Mucosa of rectum (tissue), 2 donors: ENCODE results near the gene PGM3.

Experiments used
- H3K27ac ChIP-seq, 2 donors: one replicate each; pipeline ENCODE4 v1.7.0; 2013; ENCODE audit warnings: inconsistent platforms in 2 of 2, low read depth in 2 of 2, low read length in 2 of 2
- H3K27me3 ChIP-seq, 2 donors: one replicate each; pipeline ENCODE4 v1.7.0; 2013; ENCODE audit warnings: low read length in 2 of 2; ENCODE audit not compliant: control insufficient read depth in 2 of 2, insufficient read depth in 2 of 2
- H3K36me3 ChIP-seq, 2 donors: one replicate each; pipeline ENCODE4 v1.7.0; 2013; ENCODE audit warnings: low read length in 2 of 2; ENCODE audit not compliant: control insufficient read depth in 2 of 2, insufficient read depth in 2 of 2
- H3K4me1 ChIP-seq, 2 donors: one replicate each; pipeline ENCODE4 v1.7.0; 2013; ENCODE audit warnings: low read length in 2 of 2, mild to moderate bottlenecking in 1 of 2; ENCODE audit not compliant: control insufficient read depth in 2 of 2, insufficient read depth in 2 of 2
- H3K4me3 ChIP-seq, 2 donors: one replicate each; pipeline ENCODE4 v1.7.0; 2013; ENCODE audit warnings: low read length in 2 of 2
- H3K9ac ChIP-seq, 2 donors: one replicate each; pipeline ENCODE4 v1.7.0; 2013; ENCODE audit warnings: low read length in 2 of 2, low read depth in 1 of 2, mild to moderate bottlenecking in 1 of 2
- H3K9me3 ChIP-seq, 2 donors: one replicate each; pipeline ENCODE4 v1.7.0; 2013; ENCODE audit warnings: low read length in 2 of 2; ENCODE audit not compliant: control insufficient read depth in 2 of 2
- donor health status: healthy.
- donor health status: Normal muscosa, but diverticular disease.

PGM3 gene

GRCh38 chr6:83153883-83154521 lies 39.1 kb downstream of the PGM3 start:
- Histone ChIP-seq H3K27ac (no peak overlapping the region), H3K27me3 (no peaks in the 10 kb centered on the region), H3K9me3 (no peaks in the 10 kb centered on the region), H3K4me3 (no peak overlapping the region), H3K4me1 (no peaks in the 10 kb centered on the region), H3K36me3 (peaks cover 33 to 47% of the 10 kb centered on the region in 2 donors), H3K9ac (no peak overlapping the region)

- no peak overlapping the region for H3K27ac ChIP-seq
- H3K36me3 ChIP-seq = peaks cover 28 to 40% of the 10 kb centered on the region in 2 donors
- H3K9ac ChIP-seq = no peak overlapping the region
- H3K4me1 ChIP-seq = no peaks in the 10 kb centered on the region
- no peaks in the 10 kb centered on the region for H3K9me3 ChIP-seq
- no peak overlapping the region for H3K4me3 ChIP-seq
- no peaks in the 10 kb centered on the region for H3K27me3 ChIP-seq
These were observed 40.2 kb downstream of the PGM3 start for GRCh38 chr6:83152913-83153312.

- Histone ChIP-seq H3K4me1 (no peaks in the 10 kb centered on the region), H3K9me3 (no peaks in the 10 kb centered on the region), H3K9ac (no peak overlapping the region), H3K27me3 (no peaks in the 10 kb centered on the region), H3K4me3 (no peak overlapping the region), H3K36me3 (peaks cover 21 to 31% of the 10 kb centered on the region in 2 donors), H3K27ac (no peak overlapping the region)
These were observed 42.0 kb downstream of the PGM3 start for GRCh38 chr6:83151114-83151513.

- Histone ChIP-seq H3K4me3 (no peak overlapping the region), H3K9ac (no peak overlapping the region), H3K9me3 (no peaks in the 10 kb centered on the region), H3K4me1 (peaks cover 0 to 4% of the 10 kb centered on the region in 2 donors), H3K27ac (no peak overlapping the region), H3K36me3 (peaks cover 40% of the 10 kb centered on the region in 2 donors), H3K27me3 (no peaks in the 10 kb centered on the region)
These were observed 54.3 kb downstream of the PGM3 start for GRCh38 chr6:83138758-83139157.

- Histone ChIP-seq H3K27me3 (no peaks in the 10 kb centered on the region), H3K9me3 (no peaks in the 10 kb centered on the region), H3K36me3 (peaks cover 36 to 39% of the 10 kb centered on the region in 2 donors), H3K4me1 (peaks cover 0 to 4% of the 10 kb centered on the region in 2 donors), H3K4me3 (no peak overlapping the region), H3K27ac (no peak overlapping the region), H3K9ac (no peak overlapping the region)
These were observed 54.8 kb downstream of the PGM3 start for GRCh38 chr6:83138118-83138722.

GRCh38 chr6:83132121-83132520 lies 60.9 kb downstream of the PGM3 start:
- Histone ChIP-seq H3K9ac (no peak overlapping the region), H3K4me3 (no peak overlapping the region), H3K36me3 (peaks cover 46 to 50% of the 10 kb centered on the region in 2 donors), H3K9me3 (no peaks in the 10 kb centered on the region), H3K4me1 (no peaks in the 10 kb centered on the region), H3K27me3 (no peaks in the 10 kb centered on the region), H3K27ac (no peak overlapping the region)

- H3K4me3 ChIP-seq = no peak overlapping the region
- H3K4me1 ChIP-seq = no peaks in the 10 kb centered on the region
- H3K27ac ChIP-seq = no peak overlapping the region
- no peaks in the 10 kb centered on the region for H3K27me3 ChIP-seq
- no peak overlapping the region for H3K9ac ChIP-seq
- peaks cover 62 to 67% of the 10 kb centered on the region in 2 donors for H3K36me3 ChIP-seq
- H3K9me3 ChIP-seq = no peaks in the 10 kb centered on the region
These were observed 65.1 kb downstream of the PGM3 start for GRCh38 chr6:83127976-83128375.

GRCh38 chr6:83127258-83127657 lies 65.8 kb downstream of the PGM3 start:
- H3K36me3 ChIP-seq = peaks cover 64 to 67% of the 10 kb centered on the region in 2 donors
- H3K9me3 ChIP-seq = no peaks in the 10 kb centered on the region
- no peak overlapping the region for H3K4me3 ChIP-seq
- no peaks in the 10 kb centered on the region for H3K4me1 ChIP-seq
- no peak overlapping the region for H3K27ac ChIP-seq
- no peaks in the 10 kb centered on the region for H3K27me3 ChIP-seq
- no peak overlapping the region for H3K9ac ChIP-seq

- H3K27ac ChIP-seq = no peak overlapping the region
- no peaks in the 10 kb centered on the region for H3K4me1 ChIP-seq
- H3K27me3 ChIP-seq = no peaks in the 10 kb centered on the region
- no peak overlapping the region for H3K9ac ChIP-seq
- H3K4me3 ChIP-seq = no peak overlapping the region
- peaks cover 65 to 67% of the 10 kb centered on the region in 2 donors for H3K36me3 ChIP-seq
- H3K9me3 ChIP-seq = no peaks in the 10 kb centered on the region
These were observed 66.3 kb downstream of the PGM3 start for GRCh38 chr6:83126807-83127206.

- Histone ChIP-seq H3K9ac (no peak overlapping the region), H3K4me3 (no peak overlapping the region), H3K36me3 (peaks cover 67% of the 10 kb centered on the region in 2 donors), H3K9me3 (no peaks in the 10 kb centered on the region), H3K27ac (no peak overlapping the region), H3K27me3 (no peaks in the 10 kb centered on the region), H3K4me1 (no peaks in the 10 kb centered on the region)
These were observed 66.8 kb downstream of the PGM3 start for GRCh38 chr6:83126223-83126622.
